Osteoblast (primary cell): ENCODE data around the gene MMP28. TPM values are rescaled to one million over a fixed set of nuclear protein-coding genes. Genes with fewer than 3 reads are reported as not detected.

Experiments used
- DNase-seq: peaks from one replicate; pipeline ENCODE4 v3.0.0; 2011; ENCODE audit warnings: low spot score, mixed read lengths; ENCODE audit not compliant: insufficient read length; ENCODE audit errors: missing footprints
- H2AFZ ChIP-seq: 2 replicates; pipeline ENCODE4 v1.6.0; 2011; ENCODE audit warnings: mild to moderate bottlenecking, low read length
- H3K27ac ChIP-seq: 2 replicates; pipeline ENCODE4 v1.5.1; 2011; ENCODE audit warnings: mild to moderate bottlenecking, low read depth, low read length, moderate library complexity
- H3K27me3 ChIP-seq: 2 replicates; pipeline ENCODE4 v1.6.0; 2012; ENCODE audit warnings: mild to moderate bottlenecking, control low read depth, inconsistent platforms, low read length, moderate library complexity; ENCODE audit not compliant: insufficient read depth
- H3K36me3 ChIP-seq: 2 replicates; pipeline ENCODE4 v1.5.1; 2011; ENCODE audit warnings: mild to moderate bottlenecking, low read length, control low read depth, moderate library complexity; ENCODE audit not compliant: insufficient read depth
- H3K4me1 ChIP-seq: 2 replicates; pipeline ENCODE4 v1.5.1; 2011; ENCODE audit warnings: mild to moderate bottlenecking, low read length, control low read depth, moderate library complexity; ENCODE audit not compliant: insufficient read depth
- H3K4me2 ChIP-seq: 2 replicates; pipeline ENCODE4 v1.6.0; 2011; ENCODE audit warnings: mild to moderate bottlenecking, low read length; ENCODE audit not compliant: insufficient read depth
- H3K4me3 ChIP-seq: fragments of 200-600 bp; sonication (generic); 3 replicates; pipeline ENCODE4 v1.5.1; 2012; ENCODE audit warnings: mild to moderate bottlenecking, low read length, inconsistent platforms; ENCODE audit not compliant: insufficient read depth
- H3K79me2 ChIP-seq: 2 replicates; pipeline ENCODE4 v1.6.0; 2012; ENCODE audit warnings: mild to moderate bottlenecking, low read length, control low read depth, inconsistent platforms; ENCODE audit not compliant: insufficient read depth
- H3K9me3 ChIP-seq: 2 replicates; pipeline ENCODE4 v1.5.1; 2011; ENCODE audit warnings: low read depth, low read length, control low read depth
- H4K20me1 ChIP-seq: 2 replicates; pipeline ENCODE4 v1.6.0; 2012; ENCODE audit warnings: mild to moderate bottlenecking, low read length, control low read depth; ENCODE audit not compliant: insufficient read depth
- total RNA-seq: library from RNA; depleted of rRNA; stranded (reverse); fragments of >200 nt; gene quantifications from 2 replicates; pipeline ENCODE4 v1.2.3, GENCODE V29; 2012
- TF ChIP-seq, protein P1 (sequence below): IDR thresholded peaks from 2 replicates; pipeline ENCODE4 v1.5.1; 2011; ENCODE audit warnings: mild to moderate bottlenecking, low read depth, low read length, moderate library complexity; ENCODE audit errors: extremely low read depth

Gene MMP28
- total RNA-seq, 1 donor: 1.8 TPM

DNA sequence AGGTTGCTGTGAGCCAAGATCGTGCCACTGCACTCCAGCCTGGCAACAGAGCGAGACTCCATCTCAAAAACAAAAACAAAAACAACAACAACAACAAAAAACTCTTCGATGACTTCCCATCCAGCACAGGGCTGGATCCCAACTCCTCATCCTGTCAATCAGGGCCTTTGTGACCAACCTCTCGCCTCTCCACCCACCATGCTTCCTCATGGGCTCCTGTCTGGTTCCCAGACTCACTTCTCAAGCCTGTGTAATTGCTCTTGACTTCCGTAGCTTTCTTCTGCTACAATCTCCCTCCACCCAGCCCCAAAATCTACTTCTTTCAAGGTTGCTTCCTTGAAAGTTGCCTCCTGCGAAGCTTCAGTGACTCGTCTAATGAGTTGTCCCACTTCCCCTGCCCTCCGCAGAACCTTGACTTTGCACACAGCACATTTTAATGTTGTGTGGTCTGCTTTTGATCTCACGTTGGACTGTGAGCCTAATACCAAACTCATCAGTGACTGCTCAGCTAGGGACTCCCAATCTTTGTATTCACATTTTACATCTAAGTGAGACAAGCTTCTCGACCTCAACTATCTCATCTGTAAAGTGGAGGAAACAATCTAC lies 64.9 kb downstream of the MMP28 start:
- peaks cover 5% of the 10 kb centered on the region for H4K20me1 ChIP-seq
- H3K9me3 ChIP-seq: no peaks in the 10 kb centered on the region
- H2AFZ ChIP-seq: no peak overlapping the region
- H3K4me1 ChIP-seq: peaks cover 26% of the 10 kb centered on the region
- H3K79me2 ChIP-seq: no peaks in the 10 kb centered on the region
- peak overlapping the region; percentile 78 for H3K4me2 ChIP-seq
- TF ChIP-seq, protein P1, sequence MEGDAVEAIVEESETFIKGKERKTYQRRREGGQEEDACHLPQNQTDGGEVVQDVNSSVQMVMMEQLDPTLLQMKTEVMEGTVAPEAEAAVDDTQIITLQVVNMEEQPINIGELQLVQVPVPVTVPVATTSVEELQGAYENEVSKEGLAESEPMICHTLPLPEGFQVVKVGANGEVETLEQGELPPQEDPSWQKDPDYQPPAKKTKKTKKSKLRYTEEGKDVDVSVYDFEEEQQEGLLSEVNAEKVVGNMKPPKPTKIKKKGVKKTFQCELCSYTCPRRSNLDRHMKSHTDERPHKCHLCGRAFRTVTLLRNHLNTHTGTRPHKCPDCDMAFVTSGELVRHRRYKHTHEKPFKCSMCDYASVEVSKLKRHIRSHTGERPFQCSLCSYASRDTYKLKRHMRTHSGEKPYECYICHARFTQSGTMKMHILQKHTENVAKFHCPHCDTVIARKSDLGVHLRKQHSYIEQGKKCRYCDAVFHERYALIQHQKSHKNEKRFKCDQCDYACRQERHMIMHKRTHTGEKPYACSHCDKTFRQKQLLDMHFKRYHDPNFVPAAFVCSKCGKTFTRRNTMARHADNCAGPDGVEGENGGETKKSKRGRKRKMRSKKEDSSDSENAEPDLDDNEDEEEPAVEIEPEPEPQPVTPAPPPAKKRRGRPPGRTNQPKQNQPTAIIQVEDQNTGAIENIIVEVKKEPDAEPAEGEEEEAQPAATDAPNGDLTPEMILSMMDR: no peak
- DNase-seq: peak; percentile 67
- H3K36me3 ChIP-seq: no peaks in the 10 kb centered on the region
- no peak overlapping the region for H3K27ac ChIP-seq
- H3K27me3 ChIP-seq: no peaks in the 10 kb centered on the region
- H3K4me3 ChIP-seq: no peak overlapping the region

GRCh38 chr17:35729405-35729833 lies 66.0 kb downstream of the MMP28 start:
- no peak overlapping the region for H3K4me2 ChIP-seq
- H3K27me3 ChIP-seq: no peaks in the 10 kb centered on the region
- no peak overlapping the region for H3K4me3 ChIP-seq
- H3K27ac ChIP-seq: no peak overlapping the region
- no peak overlapping the region for H2AFZ ChIP-seq
- peaks cover 2% of the 10 kb centered on the region for H3K36me3 ChIP-seq
- TF ChIP-seq, protein P1: no peak
- no peaks in the 10 kb centered on the region for H3K9me3 ChIP-seq
- H4K20me1 ChIP-seq: peaks cover 5% of the 10 kb centered on the region
- H3K79me2 ChIP-seq: no peaks in the 10 kb centered on the region
- no peak for DNase-seq
- H3K4me1 ChIP-seq: peaks cover 30% of the 10 kb centered on the region

DNA sequence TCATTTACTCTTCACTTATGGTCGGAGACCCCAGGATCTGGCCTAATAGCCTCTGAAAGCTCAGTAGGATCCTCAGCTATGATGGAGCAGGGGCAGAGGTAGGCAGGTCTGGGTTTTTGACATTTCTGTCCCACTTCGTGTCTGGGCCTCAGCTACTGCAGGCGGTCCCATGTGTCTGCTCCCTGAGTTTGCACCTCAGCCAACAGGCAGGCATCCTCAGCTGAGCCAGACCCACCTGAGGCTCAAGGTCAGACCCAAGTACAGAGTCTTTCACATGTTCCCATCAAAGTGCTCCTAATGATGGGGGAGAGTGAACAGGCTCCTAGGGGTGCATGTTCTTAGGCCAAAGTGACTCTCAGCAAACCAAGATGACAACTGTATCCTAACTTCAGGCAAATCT lies 66.9 kb downstream of the MMP28 start:
- Histone ChIP-seq H3K36me3 (peaks cover 10% of the 10 kb centered on the region), H4K20me1 (peaks cover 5% of the 10 kb centered on the region), H3K4me1 (peaks cover 30% of the 10 kb centered on the region), H3K79me2 (no peaks in the 10 kb centered on the region), H3K9me3 (no peaks in the 10 kb centered on the region), H3K4me2 (no peak overlapping the region), H2AFZ (no peak overlapping the region), H3K27ac (no peak overlapping the region), H3K27me3 (no peaks in the 10 kb centered on the region), H3K4me3 (no peak overlapping the region)
- TF ChIP-seq, protein P1: no peak
- DNase-seq: no peak

GRCh38 chr17:35727635-35728034 lies 67.8 kb downstream of the MMP28 start:
- H3K79me2 ChIP-seq: no peaks in the 10 kb centered on the region
- H2AFZ ChIP-seq: no peak overlapping the region
- no peaks in the 10 kb centered on the region for H3K27me3 ChIP-seq
- H3K27ac ChIP-seq: peak overlapping the region; percentile 87
- DNase-seq: no peak
- no peaks in the 10 kb centered on the region for H3K9me3 ChIP-seq
- H3K36me3 ChIP-seq: peaks cover 14% of the 10 kb centered on the region
- H3K4me2 ChIP-seq: no peak overlapping the region
- TF ChIP-seq, protein P1: no peak
- peaks cover 5% of the 10 kb centered on the region for H4K20me1 ChIP-seq
- H3K4me1 ChIP-seq: peaks cover 30% of the 10 kb centered on the region
- H3K4me3 ChIP-seq: no peak overlapping the region
